C4-2B (cell line): Measurements from ENCODE around the gene BTBD9.

Experiments
- H3K27ac ChIP-seq: fragments of 450-650 bp; 2 replicates; pipeline ENCODE4 v1.5.1; 2017
- ZFX ChIP-seq: fragments of 450-650 bp; IDR thresholded peaks from 2 replicates; pipeline ENCODE4 v1.6.1; 2017
- TF ChIP-seq, protein P1 (sequence below): fragments of 450-650 bp; conservative IDR thresholded peaks from 2 replicates; pipeline ENCODE4 v1.5.1; 2017; ENCODE audit warnings: mild to moderate bottlenecking

The BTBD9 gene

DNA sequence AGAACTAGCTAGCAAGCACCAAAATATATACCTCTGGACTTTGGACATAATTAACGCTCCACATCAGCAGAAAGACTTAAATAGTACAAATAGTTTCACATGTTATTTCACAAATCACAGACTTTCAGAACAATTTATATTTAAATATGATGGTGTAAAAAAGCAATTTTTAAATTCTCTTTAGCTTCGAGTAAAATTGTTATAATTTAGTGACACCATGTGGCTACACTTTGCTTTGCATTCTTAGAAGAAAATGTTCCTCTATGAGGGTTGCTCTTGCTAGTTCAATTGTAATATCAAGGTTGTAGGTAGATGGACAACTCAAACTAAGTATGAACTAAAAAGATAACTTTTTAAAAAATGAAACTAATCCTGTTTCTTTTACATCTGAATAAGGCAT is 69.0 kb downstream of the BTBD9 start:
- H3K27ac ChIP-seq = no peak overlapping the region

DNA sequence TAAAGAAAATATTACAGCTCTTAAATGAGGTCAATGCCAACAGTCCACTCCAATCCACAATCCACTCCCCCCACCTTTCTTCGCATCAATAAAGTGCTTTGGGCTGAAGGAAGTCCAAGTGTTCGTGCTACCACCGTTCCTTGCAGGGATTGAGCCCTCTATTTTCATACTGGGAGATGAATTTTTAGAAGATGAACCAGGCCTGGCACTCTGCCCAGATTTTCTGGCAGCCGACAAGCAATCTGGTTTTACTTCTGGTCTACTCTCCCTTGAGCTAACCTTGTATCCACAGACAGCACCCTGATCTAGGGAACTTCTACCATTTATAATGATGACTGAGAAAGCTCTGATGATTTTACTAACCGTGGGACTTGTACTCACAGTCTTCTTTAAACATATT is 72.3 kb downstream of the BTBD9 start:
- H3K27ac ChIP-seq = no peak overlapping the region
- TF ChIP-seq, protein P1, sequence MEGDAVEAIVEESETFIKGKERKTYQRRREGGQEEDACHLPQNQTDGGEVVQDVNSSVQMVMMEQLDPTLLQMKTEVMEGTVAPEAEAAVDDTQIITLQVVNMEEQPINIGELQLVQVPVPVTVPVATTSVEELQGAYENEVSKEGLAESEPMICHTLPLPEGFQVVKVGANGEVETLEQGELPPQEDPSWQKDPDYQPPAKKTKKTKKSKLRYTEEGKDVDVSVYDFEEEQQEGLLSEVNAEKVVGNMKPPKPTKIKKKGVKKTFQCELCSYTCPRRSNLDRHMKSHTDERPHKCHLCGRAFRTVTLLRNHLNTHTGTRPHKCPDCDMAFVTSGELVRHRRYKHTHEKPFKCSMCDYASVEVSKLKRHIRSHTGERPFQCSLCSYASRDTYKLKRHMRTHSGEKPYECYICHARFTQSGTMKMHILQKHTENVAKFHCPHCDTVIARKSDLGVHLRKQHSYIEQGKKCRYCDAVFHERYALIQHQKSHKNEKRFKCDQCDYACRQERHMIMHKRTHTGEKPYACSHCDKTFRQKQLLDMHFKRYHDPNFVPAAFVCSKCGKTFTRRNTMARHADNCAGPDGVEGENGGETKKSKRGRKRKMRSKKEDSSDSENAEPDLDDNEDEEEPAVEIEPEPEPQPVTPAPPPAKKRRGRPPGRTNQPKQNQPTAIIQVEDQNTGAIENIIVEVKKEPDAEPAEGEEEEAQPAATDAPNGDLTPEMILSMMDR = no peak
- TF ChIP-seq ZFX = no peak

More for the DNA sequence above, 69.0 kb downstream of the BTBD9 start:
- TF ChIP-seq ZFX = no peak
- TF ChIP-seq, protein P1 = peak; percentile 59

DNA sequence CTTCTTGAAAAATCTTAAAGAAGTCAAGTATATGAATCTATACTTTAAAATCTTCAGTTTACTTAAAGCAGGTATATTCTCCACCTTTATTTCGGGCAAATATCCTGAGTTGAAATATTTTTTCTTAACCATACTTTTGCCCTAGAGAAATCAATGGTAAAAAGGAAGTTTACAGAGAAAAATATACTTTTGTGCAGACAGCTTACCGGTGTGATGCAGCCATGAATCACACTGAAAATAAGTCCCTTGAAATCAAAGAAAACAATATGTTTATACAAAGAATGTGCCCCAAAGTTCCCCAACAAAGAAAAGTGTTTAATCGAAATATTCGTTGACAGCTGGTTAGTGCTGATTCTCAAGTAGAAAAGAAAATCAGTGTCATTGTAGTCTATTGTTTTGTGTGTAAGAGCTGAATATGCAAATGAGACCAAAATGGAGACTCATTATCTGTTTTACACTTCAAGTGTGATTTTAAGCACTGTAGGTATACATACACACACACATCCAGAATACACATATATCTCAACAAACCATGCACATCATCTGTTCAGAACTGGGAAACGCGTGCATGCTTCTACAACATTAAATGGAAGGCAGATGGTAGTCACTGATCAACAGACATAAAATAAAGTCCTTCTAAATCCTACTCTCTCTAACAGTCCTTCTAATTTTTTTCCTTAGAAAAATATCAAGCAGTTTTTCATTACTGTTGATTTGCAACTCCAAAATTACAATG is 73.3 kb downstream of the BTBD9 start:
- H3K27ac ChIP-seq = no peak overlapping the region
- TF ChIP-seq, protein P1 = no peak
- no peak for TF ChIP-seq ZFX

DNA sequence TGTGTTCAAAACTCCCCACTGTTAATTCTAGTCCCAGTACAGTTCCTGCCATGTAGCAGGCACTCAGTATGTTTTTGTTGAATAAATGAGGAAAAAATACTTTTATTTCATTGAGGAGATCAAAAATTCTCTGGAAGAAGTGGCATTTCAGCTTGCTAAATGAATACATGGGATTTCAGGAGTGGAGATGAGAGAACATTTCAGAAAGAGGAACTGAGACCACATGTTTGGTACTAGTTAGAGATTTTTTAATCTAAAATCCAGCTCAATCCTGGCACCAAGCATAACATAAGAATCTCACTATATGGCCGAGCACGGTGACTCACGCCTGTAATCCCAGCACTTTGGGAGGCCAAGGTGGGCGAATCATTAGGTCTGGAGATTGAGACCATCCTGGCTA is 75.4 kb downstream of the BTBD9 start:
- no peak for TF ChIP-seq ZFX
- TF ChIP-seq, protein P1 = no peak
- no peak overlapping the region for H3K27ac ChIP-seq

DNA sequence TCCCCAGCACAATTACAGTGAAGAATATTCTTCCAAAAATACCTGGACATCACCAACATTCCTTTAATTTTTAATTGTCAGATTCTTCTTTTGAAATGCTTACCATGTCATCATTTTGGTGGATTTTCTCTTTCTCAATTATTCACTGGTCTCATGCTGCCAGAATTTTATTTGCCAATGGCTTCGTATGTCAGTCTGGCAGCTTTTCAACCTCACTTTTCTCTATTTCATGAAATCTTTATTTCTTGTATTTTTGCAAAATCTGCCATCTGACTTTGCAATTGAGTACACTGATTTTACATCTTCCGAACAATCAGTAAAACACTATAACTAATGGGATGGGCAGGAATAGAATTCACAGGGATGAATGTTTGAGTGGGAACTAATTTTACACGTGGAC is 84.1 kb downstream of the BTBD9 start:
- TF ChIP-seq, protein P1 = no peak
- no peak for TF ChIP-seq ZFX
- no peak overlapping the region for H3K27ac ChIP-seq

DNA sequence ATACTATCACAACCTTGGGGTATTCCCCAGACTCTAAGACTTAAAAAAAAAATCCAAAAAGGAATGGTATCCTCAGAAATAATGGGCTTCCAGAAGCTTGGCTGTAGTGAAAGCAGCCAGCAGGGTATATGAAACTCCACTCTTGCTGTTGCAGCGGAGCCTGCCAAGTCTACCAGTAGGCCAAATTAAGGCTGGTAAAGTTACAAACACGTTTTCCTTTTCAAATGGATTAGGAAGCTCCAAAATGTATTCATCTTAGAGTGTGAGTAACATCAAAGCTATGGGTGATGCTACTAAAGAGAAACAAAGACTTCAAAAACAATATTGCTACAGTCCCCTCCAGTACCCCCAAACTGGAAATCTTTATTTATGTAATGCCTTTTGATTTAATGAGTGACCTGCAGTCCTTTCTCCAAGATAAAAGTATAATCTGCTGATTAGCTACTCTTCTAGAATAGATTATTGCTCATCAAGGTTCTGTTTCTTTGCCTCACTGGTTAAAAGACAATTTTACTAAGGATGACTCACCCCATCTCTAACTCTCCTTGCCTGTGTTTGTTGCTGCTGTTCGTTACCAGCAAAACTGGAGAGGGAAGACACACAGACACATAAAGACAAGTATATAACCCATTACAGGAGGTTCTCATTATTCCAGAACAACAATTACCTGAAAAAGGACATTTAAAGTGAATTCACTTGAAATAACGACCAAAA is 84.9 kb downstream of the BTBD9 start:
- TF ChIP-seq, protein P1 = no peak
- TF ChIP-seq ZFX = no peak

DNA sequence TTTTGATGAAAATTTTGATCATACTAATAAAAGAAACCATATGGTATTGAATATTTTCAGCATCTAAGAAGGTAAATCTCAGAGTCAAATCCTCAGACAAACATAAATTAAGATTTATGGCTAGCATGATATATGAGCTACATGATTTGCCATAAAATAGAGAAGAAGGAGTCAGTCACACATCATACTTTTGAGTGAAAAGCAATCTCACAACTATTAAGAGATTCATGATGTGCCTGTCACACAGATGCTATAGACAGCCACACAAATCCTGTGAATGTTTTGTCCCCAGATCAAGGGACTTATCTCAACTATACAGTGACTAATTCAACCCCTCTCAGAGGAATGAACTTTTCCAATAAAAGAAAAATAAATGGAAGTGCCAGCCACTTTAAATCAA is 85.7 kb downstream of the BTBD9 start:
- TF ChIP-seq, protein P1 = no peak
- no peak for TF ChIP-seq ZFX
- no peak overlapping the region for H3K27ac ChIP-seq

More for the DNA sequence above, 84.9 kb downstream of the BTBD9 start:
- no peak overlapping the region for H3K27ac ChIP-seq
